Upper lobe of left lung (tissue), 4 donors: Measurements from ENCODE around the gene LENG1.
A peak's percentile ranks its signal among the peaks of the same experiment; 100 is the strongest.

Experiments
- POLR2A ChIP-seq, 4 donors: fragments of 450-650 bp; IDR thresholded peaks; one replicate each; pipeline ENCODE4 v1.5.1; 2016 to 2017; ENCODE audit warnings: antibody characterized with exemption in 4 of 4, mild to moderate bottlenecking in 2 of 4
- POLR2AphosphoS5 ChIP-seq, 2 donors: sonication (generic); formaldehyde crosslinking; IDR thresholded peaks; one replicate each; pipeline ENCODE4 v1.5.1; 2017; ENCODE audit warnings: antibody characterized with exemption in 2 of 2
- TF ChIP-seq, protein P1 (sequence below), 6 experiments: fragments of 450-650 bp in 4 of 6; fragments of 200-600 bp in 2 of 6; sonication (generic) in 2 of 6; IDR thresholded peaks; one replicate each; pipeline ENCODE4 v1.5.1; 2016 to 2019; ENCODE audit warnings: antibody characterized with exemption in 6 of 6

GRCh38 chr19:54136864-54137698 lies 22.4 kb downstream of the LENG1 start:
- peak in 1 of 2 donors; percentile 69 for TF ChIP-seq POLR2AphosphoS5 (IDR thresholded peaks at IDR 0.05)
- TF ChIP-seq POLR2A (IDR thresholded peaks at IDR 0.05): peak in 1 of 4 donors; percentile 71
- TF ChIP-seq, protein P1, sequence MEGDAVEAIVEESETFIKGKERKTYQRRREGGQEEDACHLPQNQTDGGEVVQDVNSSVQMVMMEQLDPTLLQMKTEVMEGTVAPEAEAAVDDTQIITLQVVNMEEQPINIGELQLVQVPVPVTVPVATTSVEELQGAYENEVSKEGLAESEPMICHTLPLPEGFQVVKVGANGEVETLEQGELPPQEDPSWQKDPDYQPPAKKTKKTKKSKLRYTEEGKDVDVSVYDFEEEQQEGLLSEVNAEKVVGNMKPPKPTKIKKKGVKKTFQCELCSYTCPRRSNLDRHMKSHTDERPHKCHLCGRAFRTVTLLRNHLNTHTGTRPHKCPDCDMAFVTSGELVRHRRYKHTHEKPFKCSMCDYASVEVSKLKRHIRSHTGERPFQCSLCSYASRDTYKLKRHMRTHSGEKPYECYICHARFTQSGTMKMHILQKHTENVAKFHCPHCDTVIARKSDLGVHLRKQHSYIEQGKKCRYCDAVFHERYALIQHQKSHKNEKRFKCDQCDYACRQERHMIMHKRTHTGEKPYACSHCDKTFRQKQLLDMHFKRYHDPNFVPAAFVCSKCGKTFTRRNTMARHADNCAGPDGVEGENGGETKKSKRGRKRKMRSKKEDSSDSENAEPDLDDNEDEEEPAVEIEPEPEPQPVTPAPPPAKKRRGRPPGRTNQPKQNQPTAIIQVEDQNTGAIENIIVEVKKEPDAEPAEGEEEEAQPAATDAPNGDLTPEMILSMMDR (IDR thresholded peaks at IDR 0.05): no peak
